H4 (cell line): ENCODE data around the gene GPR137C. TPM values are rescaled to one million over a fixed set of nuclear protein-coding genes. Genes with fewer than 3 reads are reported as not detected.
A peak's percentile ranks its signal among the peaks of the same experiment; 100 is the strongest.
"Not testable (repeated sequence)": the region's sequence is repeated elsewhere in the genome, so short reads cannot be mapped to it uniquely, and the experiment has no call there.

Source experiments
- DNase-seq: peaks from one replicate; pipeline ENCODE4 v3.0.0-alpha.2; 2015; ENCODE audit warnings: low spot score
- total RNA-seq: library from RNA; depleted of rRNA; stranded (reverse); fragments of >200 nt; shearing (Covaris generic); gene quantifications from 2 replicates; pipeline ENCODE4 v1.2.3, GENCODE V29; 2014

GPR137C gene
- total RNA-seq, 1 experiment from 2014 or later, result 0.89 TPM

- DNase-seq, result peak; percentile 19
These were observed 10.5 kb downstream of the GPR137C start for GRCh38 chr14:52563120-52563519.

- not testable (repeated sequence) for DNase-seq
These were observed 15.8 kb downstream of the GPR137C start for GRCh38 chr14:52568454-52568853.

- no peak for DNase-seq
These were observed 23.2 kb downstream of the GPR137C start for GRCh38 chr14:52575858-52576257.

GRCh38 chr14:52583544-52583943 is 30.9 kb downstream of the GPR137C start:
- no peak for DNase-seq

GRCh38 chr14:52589646-52590045 is 37.0 kb downstream of the GPR137C start:
- DNase-seq, result no peak

- DNase-seq, result no peak
These were observed 37.7 kb downstream of the GPR137C start for GRCh38 chr14:52590318-52590717.

- DNase-seq, result no peak
These were observed 43.7 kb downstream of the GPR137C start for GRCh38 chr14:52596320-52596719.

GRCh38 chr14:52596861-52597260 is 44.2 kb downstream of the GPR137C start:
- no peak for DNase-seq

GRCh38 chr14:52598568-52598967 is 45.9 kb downstream of the GPR137C start:
- DNase-seq, result no peak

GRCh38 chr14:52599974-52600373 is 47.3 kb downstream of the GPR137C start:
- DNase-seq, result no peak

- no peak for DNase-seq
These were observed 49.5 kb downstream of the GPR137C start for GRCh38 chr14:52602131-52602530.

- DNase-seq, result no peak
These were observed 54.4 kb downstream of the GPR137C start for GRCh38 chr14:52607061-52607460.

GRCh38 chr14:52609445-52610044 is 56.9 kb downstream of the GPR137C start:
- DNase-seq, result no peak

GRCh38 chr14:52610187-52610586 is 57.6 kb downstream of the GPR137C start:
- no peak for DNase-seq

GRCh38 chr14:52618602-52619001 is 66.0 kb downstream of the GPR137C start:
- DNase-seq, result no peak

- no peak for DNase-seq
These were observed 67.1 kb downstream of the GPR137C start for GRCh38 chr14:52619687-52620086.

- DNase-seq, result no peak
These were observed 87.5 kb downstream of the GPR137C start for GRCh38 chr14:52640137-52640536.

GRCh38 chr14:52641745-52642144 is 89.1 kb downstream of the GPR137C start:
- DNase-seq, result no peak

- no peak for DNase-seq
These were observed 96.9 kb downstream of the GPR137C start for GRCh38 chr14:52649511-52649910.

GRCh38 chr14:52650774-52651173 is 98.1 kb downstream of the GPR137C start:
- DNase-seq, result no peak

- DNase-seq, result no peak
These were observed 104.3 kb downstream of the GPR137C start for GRCh38 chr14:52656905-52657304.

- DNase-seq, result no peak
These were observed 107.7 kb downstream of the GPR137C start for GRCh38 chr14:52660325-52660724.

GRCh38 chr14:52660832-52661231 is 108.2 kb downstream of the GPR137C start:
- DNase-seq, result no peak

GRCh38 chr14:52661314-52661713 is 108.7 kb downstream of the GPR137C start:
- DNase-seq, result no peak
